NCI-H2029 (cell line): ENCODE results near the gene BCAS4.
"Not testable (repeated sequence)": the region's sequence is repeated elsewhere in the genome, so short reads cannot be mapped to it uniquely, and the experiment has no call there.

Experiments used
- DNase-seq: peaks from one replicate; lab custom pipeline; 2025; lab: John Stamatoyannopoulos, UW

Gene BCAS4

GRCh38 chr20:50771419-50772080, 23.3 kb upstream of the BCAS4 start:
- not testable (repeated sequence) for DNase-seq

DNA sequence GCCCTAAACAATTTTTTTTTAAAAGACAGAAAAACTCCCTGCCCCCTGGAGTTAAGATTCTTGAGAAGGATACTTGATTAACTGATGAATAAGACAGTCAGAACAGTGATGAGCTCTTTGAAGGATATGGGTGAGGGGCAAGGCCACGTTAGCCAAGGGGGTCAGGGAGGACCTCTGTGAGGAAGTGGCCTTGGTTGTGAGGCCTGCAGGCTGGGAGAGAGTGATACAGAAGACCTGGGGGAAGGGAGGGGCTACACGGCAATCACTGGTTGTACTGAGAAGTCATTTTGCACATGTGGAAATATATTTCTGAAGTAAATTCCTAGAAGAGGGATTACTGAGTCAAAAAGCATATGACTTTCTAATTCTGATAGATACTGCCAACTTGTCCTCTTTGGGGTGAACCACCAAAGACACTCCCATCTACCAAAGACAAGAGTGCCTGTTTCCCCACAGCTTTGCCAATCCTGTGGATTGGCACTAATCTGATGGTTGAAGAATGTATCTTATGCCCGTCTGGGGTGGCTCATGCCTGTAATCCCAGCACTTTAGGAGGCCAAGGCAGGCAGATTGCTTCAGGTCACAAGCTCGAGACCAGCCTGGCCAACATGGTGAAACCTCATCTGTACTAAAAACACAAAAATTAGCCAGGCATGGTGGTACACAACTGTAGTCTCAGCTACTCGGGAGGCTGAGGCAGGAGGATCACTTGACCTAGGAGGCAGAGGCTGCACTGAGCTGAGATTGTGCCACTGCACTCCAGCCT, 22.3 kb upstream of the BCAS4 start:
- no peak for DNase-seq

GRCh38 chr20:50774515-50774914, 20.3 kb upstream of the BCAS4 start:
- no peak for DNase-seq

- no peak for DNase-seq
Observed at GRCh38 chr20:50776122-50776817, 18.6 kb upstream of the BCAS4 start.

DNA sequence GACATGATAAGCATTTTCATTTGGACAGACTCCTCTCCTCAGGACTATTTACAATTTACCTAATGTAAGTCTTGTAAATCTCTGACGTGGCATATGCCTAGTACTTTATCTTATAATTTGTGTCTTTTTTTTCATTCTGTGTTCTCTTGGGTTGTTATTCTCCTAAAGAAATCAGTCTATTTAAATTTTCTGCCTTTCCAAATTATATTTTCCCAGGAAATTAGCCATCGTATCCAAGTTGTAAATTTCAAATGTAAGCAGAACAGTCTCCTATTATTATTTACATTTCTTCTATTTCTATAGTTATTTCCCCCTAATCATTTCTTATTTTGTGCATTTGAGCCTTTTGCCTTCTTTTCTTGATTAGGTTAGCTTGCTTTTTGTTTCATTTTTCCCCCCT, 17.5 kb upstream of the BCAS4 start:
- DNase-seq = no peak

- not testable (repeated sequence) for DNase-seq
Observed at GRCh38 chr20:50778994-50779393, 15.9 kb upstream of the BCAS4 start.

DNA sequence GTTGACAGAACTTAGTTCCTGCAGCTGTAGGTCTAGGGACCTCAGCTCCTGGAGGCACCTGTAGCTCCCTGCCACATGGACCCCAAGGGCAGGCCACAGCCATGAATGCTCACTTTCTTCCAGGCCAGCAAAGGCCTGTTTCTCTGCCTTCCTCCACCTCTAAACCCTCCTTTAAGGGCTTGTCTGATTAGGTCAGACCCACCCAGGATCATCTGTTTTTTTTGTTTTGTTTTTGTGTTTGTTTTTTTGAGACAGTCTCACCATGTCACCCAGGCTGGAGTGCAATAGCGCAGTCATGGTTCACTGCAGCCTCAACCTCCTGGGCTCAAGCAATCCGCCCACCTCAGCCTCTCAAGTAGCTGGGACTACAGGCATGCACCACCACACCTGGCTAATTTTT, 11.5 kb upstream of the BCAS4 start:
- no peak for DNase-seq

DNA sequence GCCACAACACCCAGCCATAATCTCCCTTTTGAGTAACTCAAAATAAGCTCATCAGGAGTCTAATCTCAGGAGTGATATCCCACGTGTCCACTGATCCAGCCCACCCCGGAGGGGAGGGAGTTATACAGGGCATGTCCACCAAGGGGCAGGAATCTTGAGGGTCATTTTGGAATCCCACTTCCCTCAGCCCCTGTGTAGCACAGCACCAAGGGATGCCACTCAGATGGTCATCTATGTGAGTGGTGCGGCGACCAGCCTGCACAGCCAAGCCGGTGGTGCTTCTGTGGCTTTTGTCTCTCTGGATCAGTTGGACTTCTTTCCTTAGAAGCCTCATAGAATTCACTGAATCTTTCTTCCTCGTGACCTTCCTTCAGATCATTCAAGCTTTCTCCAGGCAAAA, 11.0 kb upstream of the BCAS4 start:
- DNase-seq = no peak

GRCh38 chr20:50784464-50784863, 10.4 kb upstream of the BCAS4 start:
- DNase-seq = no peak

GRCh38 chr20:50786703-50787102, 8.2 kb upstream of the BCAS4 start:
- no peak for DNase-seq

DNA sequence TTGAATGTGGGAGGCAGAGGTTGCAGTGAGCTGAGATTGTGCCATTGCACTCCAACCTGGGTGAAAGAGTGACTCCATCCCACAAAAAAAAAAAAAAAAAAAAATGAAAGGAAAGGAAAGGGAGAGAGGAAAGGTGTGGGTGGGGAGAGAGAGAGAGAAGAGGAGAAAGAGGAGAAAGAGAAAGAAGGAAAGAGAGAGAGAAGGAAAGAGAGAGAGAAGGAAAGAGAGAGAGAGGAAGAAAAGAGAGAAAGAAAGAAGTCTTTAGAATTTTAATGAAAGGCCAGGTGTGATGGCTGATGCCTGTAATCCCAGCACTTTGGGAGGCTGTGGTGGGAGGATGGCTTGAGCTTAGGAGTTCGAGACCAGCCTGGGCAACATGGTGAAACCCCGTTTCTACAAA, 7.7 kb upstream of the BCAS4 start:
- DNase-seq = no peak

DNA sequence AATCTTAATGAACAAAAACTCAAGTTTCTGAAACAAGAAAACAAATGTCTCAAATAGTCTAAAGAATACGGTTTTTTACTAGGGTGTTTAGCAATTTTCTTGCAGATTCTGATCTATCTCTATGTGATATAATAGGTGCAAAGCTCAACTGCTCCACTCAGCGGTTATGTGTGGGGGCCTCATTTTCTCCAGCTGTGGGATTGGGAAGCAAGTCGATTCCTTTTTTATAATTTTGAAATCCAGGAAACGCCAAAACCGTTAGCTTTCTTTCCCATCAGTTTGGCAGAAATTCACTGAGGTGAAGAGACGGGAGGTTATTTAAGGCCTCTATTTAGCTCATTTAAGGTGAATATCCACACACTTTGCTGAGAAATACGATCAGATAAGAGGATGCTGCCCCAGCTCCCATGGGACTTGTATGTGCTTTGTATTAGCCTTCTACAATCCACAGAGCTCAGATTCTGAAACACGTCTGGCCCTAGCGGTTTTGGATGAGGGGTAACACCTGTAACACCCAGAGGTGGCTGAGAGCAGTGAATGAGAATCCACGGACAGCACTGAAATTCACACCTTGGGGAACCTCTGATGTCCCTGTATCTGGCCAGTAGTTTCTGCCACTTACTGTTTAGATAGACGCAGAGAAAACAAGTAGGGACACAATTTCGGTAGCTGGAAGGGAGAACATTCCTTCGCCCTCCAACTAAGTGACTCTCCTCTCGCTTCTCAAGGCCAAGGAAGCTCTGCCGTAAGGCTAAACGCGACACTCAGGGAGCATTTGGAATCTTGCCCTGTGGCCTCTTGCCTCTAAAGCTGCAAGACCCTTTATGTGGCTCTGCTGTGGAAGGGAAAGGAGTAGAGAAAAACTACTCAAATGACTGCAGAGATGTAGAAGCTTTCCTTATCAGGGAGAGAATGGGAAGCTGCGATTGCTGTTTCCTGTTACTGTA, 6.5 kb upstream of the BCAS4 start:
- no peak for DNase-seq

GRCh38 chr20:50789968-50790650, 4.8 kb upstream of the BCAS4 start:
- no peak for DNase-seq

GRCh38 chr20:50790651-50791277, 4.1 kb upstream of the BCAS4 start:
- DNase-seq = peak; percentile 67

DNA sequence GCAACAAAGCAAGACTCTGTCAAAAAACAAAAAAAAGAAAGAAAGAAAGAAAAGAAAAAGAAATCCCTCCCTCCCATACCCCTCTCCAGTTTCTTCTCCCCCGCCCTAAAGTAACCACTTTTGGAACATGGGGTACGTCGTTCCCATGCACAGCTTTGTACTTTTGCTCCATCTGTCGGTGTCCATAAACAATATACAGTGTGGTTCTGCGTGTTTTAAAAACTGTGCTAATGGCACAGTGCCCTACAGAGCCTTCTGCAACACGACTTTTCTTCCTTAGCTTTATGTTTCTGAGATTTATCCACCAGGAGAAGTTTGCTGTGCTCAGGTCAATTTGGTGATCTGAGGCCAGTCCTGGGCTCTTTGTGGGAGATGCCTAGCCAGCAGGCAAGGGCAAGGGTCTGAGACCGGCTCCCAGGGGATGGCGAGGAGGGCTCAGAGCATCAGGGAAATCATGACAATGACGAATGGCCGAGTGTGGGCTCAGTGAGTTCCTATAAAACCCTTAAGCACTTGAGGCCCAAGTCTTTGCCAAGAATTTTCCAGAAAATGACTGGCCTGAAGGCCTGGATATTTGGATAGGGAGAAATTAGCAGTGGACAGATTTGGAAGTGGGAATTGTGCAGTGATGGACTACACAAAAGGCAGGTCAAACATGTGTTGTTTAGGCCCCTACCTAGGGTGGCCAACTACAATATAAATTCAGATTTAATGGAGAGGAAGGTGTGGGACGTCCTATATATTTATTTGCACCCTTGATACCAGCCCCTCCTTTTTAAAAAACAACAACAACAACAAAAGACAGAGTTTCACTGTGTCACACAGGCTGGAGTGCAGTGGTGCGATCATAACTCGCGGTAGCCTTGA, 1.9 kb upstream of the BCAS4 start:
- DNase-seq = no peak

DNA sequence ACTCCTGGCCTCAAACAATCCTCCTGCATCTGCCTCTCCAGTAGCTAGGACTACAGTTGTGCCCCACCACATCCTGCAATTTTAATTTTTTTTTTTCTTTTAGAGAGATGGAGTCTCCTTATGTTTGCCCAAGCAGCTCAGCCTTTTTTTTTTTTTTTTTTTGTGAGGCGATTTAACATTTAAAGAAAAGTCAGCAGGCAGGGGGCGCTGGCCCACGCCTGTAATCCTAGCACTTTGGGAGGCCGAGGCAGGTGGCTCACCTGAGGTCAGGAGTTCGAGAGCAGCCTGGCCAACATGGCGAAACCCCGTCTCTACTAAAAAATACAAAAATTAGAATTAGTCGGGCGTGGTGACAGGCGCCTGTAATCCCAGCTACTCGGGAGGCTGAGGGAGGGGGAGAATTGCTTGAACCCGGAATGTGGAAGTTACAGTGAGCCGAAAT, 1.3 kb upstream of the BCAS4 start:
- not testable (repeated sequence) for DNase-seq

GRCh38 chr20:50794181-50794845, 548 bp upstream of the BCAS4 start:
- no peak for DNase-seq

DNA sequence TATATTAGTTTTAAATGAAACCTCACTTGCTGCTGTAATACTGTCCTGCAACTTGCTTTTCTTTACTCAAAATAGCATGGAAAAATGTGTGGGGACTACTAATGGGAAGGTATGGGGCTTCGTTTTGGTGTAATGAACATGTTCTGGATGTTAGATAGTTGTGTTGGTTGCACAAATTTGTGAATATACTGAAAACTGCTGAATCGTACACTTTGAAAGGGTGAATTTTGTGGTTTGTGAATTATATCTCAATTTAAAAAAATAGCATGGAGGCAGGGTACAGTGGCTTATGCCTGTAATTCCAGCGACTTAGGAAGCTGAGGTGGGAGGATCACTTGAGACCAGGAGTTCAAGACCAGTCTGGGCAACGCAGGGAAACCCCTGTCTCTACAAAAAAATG, 2.3 kb downstream of the BCAS4 start:
- no peak for DNase-seq

DNA sequence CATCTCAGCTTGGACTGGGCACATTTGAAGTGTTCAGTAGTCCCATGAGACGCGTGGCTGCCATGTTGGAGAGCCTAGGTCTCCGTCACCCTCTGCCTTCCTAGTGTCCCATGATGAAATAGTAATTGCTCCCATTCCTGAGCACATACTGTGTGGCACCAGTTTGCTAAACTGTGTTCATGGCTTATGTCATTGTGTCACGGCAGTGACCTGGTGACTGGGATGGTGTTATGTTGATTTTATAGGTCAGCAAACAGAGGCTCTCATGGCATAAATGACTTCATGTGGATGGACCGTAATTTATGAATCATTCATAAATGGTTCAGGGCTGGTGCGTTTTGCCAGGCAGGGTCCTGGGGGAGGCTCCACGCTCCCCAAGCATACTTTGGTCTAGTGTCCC, 3.8 kb downstream of the BCAS4 start:
- DNase-seq = no peak
